Mesenchymal stem cell (in vitro differentiated cells and primary cell): ENCODE results near the gene UBXN1.
"Not testable (repeated sequence)": the region's sequence is repeated elsewhere in the genome, so short reads cannot be mapped to it uniquely, and the experiment has no call there.

Source experiments
- DNase-seq: peaks from one replicate; pipeline ENCODE4 v3.0.0-alpha.2; 2013
- H2AFZ ChIP-seq: one replicate; pipeline ENCODE4 v1.6.1; 2013; ENCODE audit warnings: low read depth, mild to moderate bottlenecking, control low read depth, inconsistent platforms, low read length, moderate library complexity
- H2AK5ac ChIP-seq: 2 replicates; pipeline ENCODE4 v1.6.1; 2013; ENCODE audit warnings: low read length, moderate library complexity, mild to moderate bottlenecking, inconsistent platforms; ENCODE audit not compliant: severe bottlenecking
- H2BK120ac ChIP-seq: one replicate; pipeline ENCODE4 v1.6.1; 2013; ENCODE audit warnings: low read depth, mild to moderate bottlenecking, inconsistent platforms, low read length, moderate library complexity
- H2BK12ac ChIP-seq, 2 experiments: one replicate each; pipeline ENCODE4 v1.6.1; 2013; ENCODE audit warnings: inconsistent platforms in 2 of 2, low read length in 2 of 2, mild to moderate bottlenecking in 2 of 2, moderate library complexity in 2 of 2, control low read depth in 1 of 2
- H2BK15ac ChIP-seq: one replicate; pipeline ENCODE4 v1.6.1; 2013; ENCODE audit warnings: mild to moderate bottlenecking, low read depth, inconsistent platforms; ENCODE audit not compliant: poor library complexity, severe bottlenecking
- H2BK5ac ChIP-seq: 2 replicates; pipeline ENCODE4 v1.6.1; 2013; ENCODE audit warnings: low read depth, mild to moderate bottlenecking, low read length, control low read depth, inconsistent platforms; ENCODE audit not compliant: poor library complexity, severe bottlenecking
- H3K14ac ChIP-seq, 2 experiments: one replicate each; pipeline ENCODE4 v1.6.1; 2013; ENCODE audit warnings: inconsistent platforms in 2 of 2, low read length in 2 of 2, control low read depth in 1 of 2, mild to moderate bottlenecking in 1 of 2, moderate library complexity in 1 of 2
- H3K18ac ChIP-seq, 2 experiments: one replicate each; pipeline ENCODE4 v1.6.1; 2013; ENCODE audit warnings: inconsistent platforms in 2 of 2, low read length in 2 of 2, control low read depth in 1 of 2, low read depth in 1 of 2, mild to moderate bottlenecking in 1 of 2
- H3K23ac ChIP-seq, 2 experiments: one replicate each; pipeline ENCODE4 v1.6.1; 2013; ENCODE audit warnings: inconsistent platforms in 2 of 2, low read length in 2 of 2, mild to moderate bottlenecking in 2 of 2, moderate library complexity in 2 of 2, control low read depth in 1 of 2
- H3K27ac ChIP-seq: 2 replicates; pipeline ENCODE4 v1.5.1; 2013; ENCODE audit warnings: mild to moderate bottlenecking, moderate library complexity, low read length, control low read depth, inconsistent platforms; ENCODE audit not compliant: poor library complexity, severe bottlenecking
- H3K27me3 ChIP-seq, 2 experiments: 2 replicates each; pipeline versions ENCODE4 v1.6.1 to v1.7.0; 2013; ENCODE audit warnings: low read length in 2 of 2, mild to moderate bottlenecking in 2 of 2, moderate library complexity in 2 of 2, control low read depth in 1 of 2, inconsistent platforms in 1 of 2; ENCODE audit not compliant: control insufficient read depth in 1 of 2, insufficient read depth in 1 of 2
- H3K36me3 ChIP-seq, 2 experiments: 2 replicates each; pipeline versions ENCODE4 v1.6.1 to v1.7.0; 2013; ENCODE audit warnings: low read length in 2 of 2, control low read depth in 1 of 2, inconsistent platforms in 1 of 2, low read depth in 1 of 2, mild to moderate bottlenecking in 1 of 2; ENCODE audit not compliant: insufficient read depth in 2 of 2, control insufficient read depth in 1 of 2
- H3K4ac ChIP-seq, 2 experiments: one replicate each; pipeline ENCODE4 v1.6.1; 2013; ENCODE audit warnings: inconsistent platforms in 2 of 2, low read length in 2 of 2, mild to moderate bottlenecking in 2 of 2, moderate library complexity in 2 of 2, control low read depth in 1 of 2, low read depth in 1 of 2
- H3K4me1 ChIP-seq: 2 replicates; pipeline ENCODE4 v1.6.1; 2013; ENCODE audit warnings: low read depth, low read length, control low read depth; ENCODE audit not compliant: control insufficient read depth, insufficient read depth
- H3K4me2 ChIP-seq: 2 replicates; pipeline ENCODE4 v1.6.1; 2013; ENCODE audit warnings: low read length, mild to moderate bottlenecking, inconsistent platforms; ENCODE audit not compliant: poor library complexity, severe bottlenecking
- H3K4me3 ChIP-seq, 2 experiments: 2 replicates each; pipeline versions ENCODE4 v1.5.1 to v1.7.0; 2013; ENCODE audit warnings: low read length in 2 of 2, mild to moderate bottlenecking in 2 of 2, control low read depth in 1 of 2, low read depth in 1 of 2; ENCODE audit not compliant: insufficient read depth in 1 of 2
- H3K79me1 ChIP-seq: replicated peaks from 2 replicates; pipeline ENCODE4 v1.6.1; 2013; ENCODE audit warnings: mild to moderate bottlenecking, control low read depth, low read length, inconsistent platforms; ENCODE audit not compliant: poor library complexity, severe bottlenecking
- H3K9ac ChIP-seq: 2 replicates; pipeline ENCODE4 v1.7.0; 2013; ENCODE audit warnings: mild to moderate bottlenecking, low read length, moderate library complexity
- H3K9me3 ChIP-seq: 2 replicates; pipeline ENCODE4 v1.7.0; 2013; ENCODE audit warnings: mild to moderate bottlenecking, low read length; ENCODE audit not compliant: control insufficient read depth
- H4K8ac ChIP-seq: one replicate; pipeline ENCODE4 v1.6.1; 2013; ENCODE audit warnings: inconsistent platforms, mild to moderate bottlenecking, low read length, moderate library complexity
- H4K91ac ChIP-seq: one replicate; pipeline ENCODE4 v1.6.1; 2013; ENCODE audit warnings: mild to moderate bottlenecking, low read length, inconsistent platforms
- WGBS: methylation state at CpG from one replicate; pipeline ENCODE4 v1.1.7; 2013; ENCODE audit warnings: mixed read lengths; 5-methylcytosine and 5-hydroxymethylcytosine counted together

UBXN1 gene

GRCh38 chr11:62677714-62678113 is 1.2 kb downstream of the UBXN1 start:
- no peak overlapping the region for H4K8ac ChIP-seq
- H3K4me3 ChIP-seq = peak overlapping the region in 1 of 2 experiments; percentile 98
- H3K4ac ChIP-seq = no peak overlapping the region
- H3K9me3 ChIP-seq = no peaks in the 10 kb centered on the region
- no peak overlapping the region for H3K14ac ChIP-seq
- H3K27me3 ChIP-seq = no peaks in the 10 kb centered on the region
- peaks cover 11% of the 10 kb centered on the region for H3K4me1 ChIP-seq
- H3K18ac ChIP-seq = no peak overlapping the region
- peaks cover 9% of the 10 kb centered on the region for H3K79me1 ChIP-seq
- no peak for DNase-seq
- no peak overlapping the region for H2BK15ac ChIP-seq
- H3K9ac ChIP-seq = peak overlapping the region; percentile 98
- H2BK12ac ChIP-seq = no peak overlapping the region
- no peak overlapping the region for H2AFZ ChIP-seq
- H4K91ac ChIP-seq = no peak overlapping the region
- peak overlapping the region; percentile 69 for H3K4me2 ChIP-seq
- H2BK120ac ChIP-seq = no peak overlapping the region
- H3K27ac ChIP-seq = no peak overlapping the region
- 91% methylated on average over 15 of the region's 15 CpGs for WGBS
- H3K23ac ChIP-seq = no peak overlapping the region
- no peak overlapping the region for H2AK5ac ChIP-seq
- no peak overlapping the region for H2BK5ac ChIP-seq
- peaks cover 16 to 37% of the 10 kb centered on the region in 2 experiments for H3K36me3 ChIP-seq

GRCh38 chr11:62677156-62677555 is 1.7 kb downstream of the UBXN1 start:
- Histone ChIP-seq H3K4ac (no peak overlapping the region), H3K9ac (peak overlapping the region; percentile 98), H3K36me3 (peaks cover 16 to 37% of the 10 kb centered on the region in 2 experiments), H2BK5ac (no peak overlapping the region), H4K91ac (no peak overlapping the region), H3K27me3 (no peaks in the 10 kb centered on the region), H3K4me3 (peak overlapping the region in 1 of 2 experiments; percentile 98), H3K79me1 (peaks cover 8% of the 10 kb centered on the region), H2BK12ac (no peak overlapping the region), H3K18ac (no peak overlapping the region), H2BK120ac (no peak overlapping the region), H3K4me1 (peaks cover 15% of the 10 kb centered on the region), H3K27ac (no peak overlapping the region), H4K8ac (no peak overlapping the region), H3K23ac (no peak overlapping the region), H2AFZ (no peak overlapping the region), H3K4me2 (no peak overlapping the region), H3K14ac (no peak overlapping the region), H2AK5ac (no peak overlapping the region), H3K9me3 (no peaks in the 10 kb centered on the region), H2BK15ac (no peak overlapping the region)
- DNase-seq = no peak
- WGBS = 89% methylated on average over 6 of the region's 6 CpGs

GRCh38 chr11:62676698-62677097 is 2.2 kb downstream of the UBXN1 start:
- H3K4me2 ChIP-seq = no peak overlapping the region
- H4K91ac ChIP-seq = no peak overlapping the region
- no peaks in the 10 kb centered on the region for H3K27me3 ChIP-seq
- H2BK15ac ChIP-seq = no peak overlapping the region
- no peak overlapping the region for H2BK5ac ChIP-seq
- H3K18ac ChIP-seq = no peak overlapping the region
- no peak overlapping the region for H3K27ac ChIP-seq
- H4K8ac ChIP-seq = no peak overlapping the region
- no peak overlapping the region for H2AK5ac ChIP-seq
- no peak overlapping the region for H3K4me3 ChIP-seq
- H3K36me3 ChIP-seq = peaks cover 16 to 37% of the 10 kb centered on the region in 2 experiments
- H3K4me1 ChIP-seq = peaks cover 15% of the 10 kb centered on the region
- H2BK120ac ChIP-seq = no peak overlapping the region
- 78% methylated on average over 6 of the region's 6 CpGs for WGBS
- H3K9me3 ChIP-seq = no peaks in the 10 kb centered on the region
- no peak overlapping the region for H2BK12ac ChIP-seq
- no peak for DNase-seq
- H3K4ac ChIP-seq = no peak overlapping the region
- H3K79me1 ChIP-seq = peaks cover 8% of the 10 kb centered on the region
- peak overlapping the region; percentile 98 for H3K9ac ChIP-seq
- H3K14ac ChIP-seq = no peak overlapping the region
- no peak overlapping the region for H3K23ac ChIP-seq
- H2AFZ ChIP-seq = no peak overlapping the region

- Histone ChIP-seq H3K36me3 (peaks cover 16 to 37% of the 10 kb centered on the region in 2 experiments), H3K4me1 (peaks cover 17% of the 10 kb centered on the region)
- not testable (repeated sequence) for H4K8ac ChIP-seq, H3K23ac ChIP-seq, H3K79me1 ChIP-seq, H3K4me2 ChIP-seq, DNase-seq, H3K14ac ChIP-seq, H2BK5ac ChIP-seq, H4K91ac ChIP-seq, H2AK5ac ChIP-seq, H2BK120ac ChIP-seq, H3K4ac ChIP-seq, H3K27ac ChIP-seq, H2AFZ ChIP-seq, H3K9ac ChIP-seq, H3K18ac ChIP-seq, H3K4me3 ChIP-seq, H3K27me3 ChIP-seq, H2BK15ac ChIP-seq, H2BK12ac ChIP-seq, H3K9me3 ChIP-seq
- WGBS = 85% methylated on average over 10 of the region's 10 CpGs
Observed at GRCh38 chr11:62675415-62675814, 3.5 kb downstream of the UBXN1 start.
